Erythroblast (primary cell): ENCODE results near the gene POFUT2.

ENCODE experiments used
- DNase-seq, 2 experiments: peaks; one replicate each; lab custom pipeline; 2025; lab: John Stamatoyannopoulos, UW
- GATA1 ChIP-seq: IDR thresholded peaks from 2 replicates; pipeline ENCODE4 v1.6.1; 2011; ENCODE audit warnings: low read depth, mild to moderate bottlenecking, control low read depth, low read length, moderate library complexity
- POLR2A ChIP-seq: IDR thresholded peaks from 2 replicates; pipeline ENCODE4 v1.6.1; 2011; ENCODE audit warnings: mild to moderate bottlenecking, low read length

The POFUT2 gene

DNA sequence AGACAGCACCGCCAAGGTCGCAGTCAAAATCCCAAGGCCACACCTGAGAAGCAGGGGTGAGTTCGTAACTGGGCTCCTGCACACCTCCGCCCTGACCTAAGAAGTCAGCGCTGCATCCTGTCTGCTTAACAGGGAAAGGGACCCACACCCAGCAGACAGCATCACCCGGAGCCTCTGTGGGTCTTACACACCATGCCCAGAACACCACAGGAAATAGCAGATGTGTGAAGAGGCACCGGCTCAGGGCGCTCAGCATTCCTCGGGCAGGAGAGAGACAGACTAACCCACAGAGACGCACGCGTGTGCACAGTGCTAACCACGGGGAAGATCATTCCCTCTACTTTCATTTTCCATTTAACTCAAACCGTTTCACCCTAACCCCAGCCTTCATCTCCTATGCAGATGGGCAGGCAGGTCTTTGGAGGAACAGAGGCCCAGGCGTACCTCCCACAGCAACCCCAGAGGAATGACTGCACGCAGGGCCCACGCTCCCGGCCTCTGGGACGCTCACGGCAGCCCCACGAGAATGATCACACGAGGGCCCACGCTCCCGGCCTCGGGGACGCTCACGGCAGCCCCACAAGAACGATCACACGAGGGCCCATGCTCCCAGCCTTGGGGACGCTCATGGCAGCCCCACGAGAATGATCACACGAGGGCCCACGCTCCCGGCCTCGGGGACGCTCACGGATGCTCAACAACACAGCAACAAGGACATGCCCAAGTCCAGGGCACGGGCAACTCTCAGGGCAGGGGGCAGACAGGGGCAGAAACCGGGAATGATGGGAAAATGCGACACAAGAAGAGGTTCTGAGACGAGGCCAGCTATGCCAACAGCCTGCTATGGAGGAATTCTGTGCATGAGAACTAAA is 20.9 kb downstream of the POFUT2 start:
- DNase-seq = no peak
- TF ChIP-seq POLR2A (no peak), GATA1 (no peak)

DNA sequence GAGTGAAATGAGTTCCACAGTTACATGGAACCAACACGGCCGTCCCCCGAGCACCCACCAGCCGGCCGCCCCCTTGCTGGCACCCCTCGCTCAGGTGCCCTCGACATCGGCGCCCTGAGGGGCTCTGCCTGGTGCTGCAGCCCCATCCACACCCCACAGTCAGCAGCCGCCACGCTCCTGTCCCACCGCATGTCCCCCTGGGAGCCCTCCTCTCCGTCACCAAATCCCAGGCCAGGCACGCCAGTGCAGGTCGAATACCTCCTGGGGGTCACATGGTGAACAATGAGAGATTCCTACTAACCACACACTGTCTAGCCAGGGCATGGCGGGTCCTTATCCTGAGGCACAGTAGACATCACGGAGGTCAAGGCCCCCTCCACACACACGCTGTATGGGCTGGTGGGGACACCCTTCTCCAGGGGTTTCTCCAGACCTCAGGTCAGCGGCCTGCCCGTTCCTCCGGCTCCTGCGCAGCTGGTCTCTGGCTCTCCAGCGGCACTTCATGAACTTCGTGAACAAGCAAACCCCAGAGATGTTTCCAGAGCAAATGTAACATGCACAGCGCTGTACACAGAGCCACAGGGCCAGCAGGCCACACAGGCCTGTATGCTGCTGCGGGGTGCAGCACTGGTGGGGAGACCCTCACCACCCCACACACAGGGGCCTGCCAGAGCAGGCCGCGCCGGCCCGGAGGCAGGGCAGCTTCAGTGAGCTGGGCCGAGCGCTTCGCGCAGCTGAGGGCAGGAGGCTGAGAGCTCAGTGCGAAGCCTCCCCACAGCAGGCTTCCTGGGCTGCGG is 21.8 kb downstream of the POFUT2 start:
- no peak for DNase-seq

DNA sequence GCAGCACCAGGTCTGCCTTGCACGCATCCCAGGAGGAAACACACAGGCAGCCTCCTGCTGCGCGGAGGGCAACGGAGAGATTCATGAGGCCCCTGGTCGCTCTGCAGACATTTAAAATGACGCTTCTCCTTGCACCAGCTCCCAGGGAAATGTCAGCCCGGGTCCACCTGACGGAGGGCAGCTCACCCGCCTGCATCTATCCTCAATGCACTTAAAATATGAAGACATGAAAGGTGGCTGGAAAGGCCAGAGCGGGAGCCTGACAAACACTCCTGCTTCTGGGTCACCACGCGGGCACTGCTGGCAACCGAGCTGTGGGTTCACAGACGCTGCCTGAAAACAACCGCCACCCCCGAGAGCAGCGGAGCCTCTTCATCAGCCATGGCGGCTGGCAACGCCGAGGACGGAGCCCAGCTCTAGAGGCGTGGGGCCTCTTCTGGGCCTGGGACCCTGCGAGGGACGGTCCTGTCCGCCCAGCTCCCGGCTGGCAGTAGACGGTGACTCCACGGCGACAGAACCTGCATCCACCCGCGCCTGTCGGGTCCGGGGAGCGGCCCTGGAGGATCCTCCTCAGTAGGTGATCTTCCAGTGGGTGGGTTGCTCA is 22.7 kb downstream of the POFUT2 start:
- TF ChIP-seq POLR2A (no peak), GATA1 (no peak)
- DNase-seq = no peak

More for the DNA sequence above, 21.8 kb downstream of the POFUT2 start:
- TF ChIP-seq GATA1 = no peak
- no peak for TF ChIP-seq POLR2A

DNA sequence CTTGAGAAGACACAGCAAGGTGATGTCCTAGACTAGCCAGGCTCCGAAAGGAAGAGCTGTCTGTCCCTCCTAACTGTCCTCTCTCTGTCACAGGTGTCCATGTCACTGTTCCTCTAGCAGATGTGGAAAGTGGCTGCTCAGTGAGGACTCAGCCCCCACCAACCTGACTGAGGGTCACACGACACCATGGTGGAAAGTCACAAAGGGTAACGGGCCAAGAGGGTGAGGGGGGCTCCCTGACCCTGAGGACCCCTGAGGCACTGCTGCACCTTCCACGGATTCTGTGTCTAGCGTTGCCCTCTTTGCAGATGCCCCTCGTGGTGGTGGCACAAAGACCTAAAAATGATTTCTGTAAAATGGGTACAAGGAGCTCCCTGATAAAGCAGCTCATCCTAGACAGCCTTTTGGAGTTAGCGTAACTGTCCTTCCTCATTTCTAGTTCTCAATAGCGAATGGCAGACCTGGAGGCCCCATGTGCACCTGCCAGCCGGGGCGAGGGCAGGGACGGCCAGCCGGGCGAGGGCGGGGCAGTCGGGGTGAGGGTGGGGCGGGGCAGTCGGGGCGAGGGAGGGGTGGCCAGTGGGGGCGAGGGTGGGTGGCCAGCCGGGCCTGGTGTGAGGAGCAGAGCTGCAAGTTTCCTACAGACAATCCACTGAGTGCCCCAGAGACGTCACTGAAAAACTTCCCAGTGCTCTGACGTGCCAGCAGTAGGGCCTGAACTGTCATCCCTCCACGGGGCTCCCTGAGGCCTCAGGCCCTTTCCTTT is 23.4 kb downstream of the POFUT2 start:
- TF ChIP-seq POLR2A (no peak), GATA1 (no peak)

DNA sequence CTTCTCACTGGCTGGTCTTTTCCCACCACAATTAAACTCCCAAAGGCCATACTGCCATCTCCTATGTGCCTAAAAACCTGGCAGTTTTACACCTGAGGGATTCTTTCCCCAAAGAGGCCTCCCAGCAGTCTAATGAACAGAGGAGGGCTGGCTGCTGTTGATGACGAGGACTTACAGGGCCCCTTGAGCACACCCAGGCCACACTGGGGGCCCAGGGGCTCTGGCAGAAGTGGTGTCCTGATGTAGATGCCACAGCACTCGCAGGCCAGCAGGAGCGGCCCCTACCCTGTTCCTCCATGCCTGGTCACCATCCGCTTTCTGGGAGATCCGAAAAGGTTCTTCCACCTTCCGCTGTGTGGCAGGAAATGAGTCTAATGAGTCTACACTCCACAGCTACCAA is 24.2 kb downstream of the POFUT2 start:
- no peak for TF ChIP-seq POLR2A
- TF ChIP-seq GATA1 = no peak
- no peak for DNase-seq

More for the DNA sequence above, 23.4 kb downstream of the POFUT2 start:
- DNase-seq = no peak

DNA sequence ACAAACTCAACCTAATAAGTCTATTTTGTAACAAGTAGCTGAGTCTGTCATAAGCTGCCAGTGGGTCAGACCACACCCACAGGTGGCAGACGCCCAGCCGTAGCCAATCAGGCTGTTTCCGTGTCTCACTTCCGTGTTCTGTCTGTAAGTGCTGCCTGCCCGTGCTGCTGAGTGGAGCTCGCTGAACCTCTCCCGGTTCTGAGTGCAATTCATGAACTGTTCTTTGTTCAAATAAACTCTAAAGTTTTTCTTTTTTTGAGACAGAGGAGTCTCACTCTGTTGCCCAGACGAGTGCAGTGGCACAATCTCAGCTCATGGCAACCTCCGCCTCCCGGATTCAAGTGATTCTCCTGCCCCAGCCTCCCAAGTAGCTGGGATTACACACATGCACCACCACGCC is 25.1 kb downstream of the POFUT2 start:
- no peak for TF ChIP-seq GATA1
- DNase-seq = no peak

DNA sequence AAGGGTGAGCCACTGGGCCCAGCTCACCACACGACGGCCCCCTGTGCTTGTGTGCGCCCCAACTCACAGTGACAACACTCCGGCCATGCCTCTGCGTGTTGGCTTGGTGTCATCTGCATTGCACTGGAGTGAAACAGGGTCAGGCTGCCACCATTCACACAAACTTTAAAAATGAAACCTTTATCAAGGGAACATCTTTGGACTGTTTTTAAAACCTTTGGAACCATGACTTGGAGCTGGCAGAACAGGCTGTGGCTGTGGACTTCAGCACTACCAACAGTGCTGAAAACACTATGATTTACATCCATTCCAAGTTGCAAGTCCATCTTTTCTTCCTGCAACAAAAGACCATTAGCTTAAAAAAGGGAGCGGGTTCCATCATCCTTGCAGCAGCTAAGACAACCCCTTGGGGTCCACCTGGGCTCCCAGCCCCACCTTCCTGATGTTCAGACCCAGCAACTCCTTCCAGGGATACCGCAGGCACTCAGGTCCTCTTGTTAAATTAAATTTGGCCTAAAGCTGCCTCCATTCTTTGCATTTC is 25.6 kb downstream of the POFUT2 start:
- no peak for DNase-seq
- TF ChIP-seq POLR2A = no peak
- TF ChIP-seq GATA1 = no peak

DNA sequence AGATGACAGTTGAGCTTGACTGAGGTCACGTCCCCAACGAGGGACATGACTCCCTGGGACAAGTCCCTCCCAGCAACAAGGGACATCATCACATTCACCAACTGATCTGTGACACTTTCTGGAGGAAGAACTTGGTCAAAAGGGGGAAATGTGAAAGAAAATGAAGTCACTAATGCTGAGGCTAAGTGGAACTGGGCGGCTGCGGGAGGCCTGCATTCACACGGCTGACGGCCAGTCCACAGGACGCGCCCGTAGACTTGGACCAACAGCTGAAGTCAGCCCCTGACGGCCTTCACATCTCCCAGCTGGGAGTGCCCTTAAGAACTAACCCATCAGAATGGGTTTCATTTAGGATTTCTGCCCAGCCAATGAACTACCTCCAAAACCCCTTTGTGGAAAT is 26.6 kb downstream of the POFUT2 start:
- no peak for DNase-seq
- TF ChIP-seq POLR2A (no peak), GATA1 (no peak)

DNA sequence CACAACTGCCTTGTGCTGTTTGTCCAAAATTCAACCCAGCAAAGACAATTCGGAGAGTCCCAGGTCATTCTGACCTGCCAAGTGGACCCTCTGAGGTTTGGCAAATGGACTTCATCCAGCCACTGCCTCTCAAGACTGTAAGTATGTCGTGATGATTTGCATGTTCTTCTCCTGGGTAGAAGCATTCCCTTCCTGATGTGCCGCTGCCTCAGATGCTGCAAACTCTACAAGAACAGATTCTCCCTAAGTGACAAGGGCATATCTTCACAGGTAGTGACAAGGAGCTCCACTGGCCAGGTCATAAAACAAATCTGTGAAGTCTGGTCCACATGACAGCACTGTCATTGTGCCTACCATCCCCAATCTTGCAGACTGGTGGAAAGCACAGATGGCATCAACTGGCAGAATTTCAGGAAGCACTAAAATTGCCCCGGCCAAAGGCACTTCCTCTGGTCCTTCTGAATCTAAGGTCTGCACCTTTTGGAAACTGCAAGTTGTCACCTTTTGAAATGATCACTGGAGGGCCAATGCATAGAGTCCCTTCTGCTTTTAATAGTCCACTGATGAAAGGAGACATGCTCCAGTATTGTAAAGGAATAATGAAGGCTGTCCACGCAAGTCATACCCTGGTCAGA is 27.4 kb downstream of the POFUT2 start:
- TF ChIP-seq GATA1 (no peak), POLR2A (no peak)
- no peak for DNase-seq

DNA sequence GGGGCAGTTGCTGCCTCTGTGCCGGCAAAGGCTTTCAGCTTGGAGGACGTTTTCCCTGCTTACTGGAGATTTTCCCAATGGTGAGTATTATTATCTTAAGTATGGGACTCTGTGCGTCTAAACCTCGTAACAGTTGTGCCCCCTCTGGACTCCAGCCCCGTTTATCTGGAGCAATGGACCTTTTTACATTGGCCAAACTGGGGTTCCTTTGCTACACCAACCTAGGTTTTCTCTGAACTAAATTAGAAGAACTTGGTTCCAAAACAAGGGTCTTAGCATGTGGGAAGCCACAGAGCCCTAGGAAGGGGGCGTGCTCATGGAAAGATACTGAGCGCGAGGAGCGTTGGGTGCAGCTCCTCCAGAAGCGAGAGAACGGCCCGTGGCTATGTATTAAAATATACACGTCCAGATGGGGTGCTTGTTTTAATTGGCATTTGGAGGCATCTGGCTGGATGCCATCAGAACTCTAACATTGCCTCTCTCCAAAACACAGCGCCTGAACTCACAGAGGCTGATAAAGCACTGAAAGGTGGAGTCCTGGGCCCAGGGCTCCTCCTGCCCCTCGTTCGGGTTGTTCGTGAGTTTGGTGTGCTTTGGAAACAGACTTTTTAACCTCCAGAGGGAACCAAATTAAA is 28.4 kb downstream of the POFUT2 start:
- no peak for DNase-seq
- TF ChIP-seq GATA1 (no peak), POLR2A (no peak)

DNA sequence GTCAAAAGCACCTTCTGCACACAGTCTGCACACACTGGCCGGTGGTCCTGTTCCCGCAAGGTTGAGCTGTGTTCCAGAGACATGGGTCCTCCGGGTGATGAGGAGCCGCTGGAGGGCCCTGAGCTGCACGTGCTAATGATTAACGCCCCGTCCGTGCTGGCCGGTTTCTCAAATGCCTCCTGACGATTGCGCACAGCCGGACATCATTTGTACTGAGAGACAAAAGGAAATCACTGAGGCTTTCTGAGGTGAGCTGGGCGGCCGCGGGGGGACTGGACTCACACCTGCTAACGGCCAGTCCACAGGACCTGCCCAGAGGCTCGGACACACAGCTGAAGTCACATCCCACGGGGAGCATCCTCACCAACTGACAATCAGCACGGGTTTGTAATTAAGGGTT is 29.2 kb downstream of the POFUT2 start:
- TF ChIP-seq POLR2A (no peak), GATA1 (no peak)
- DNase-seq = no peak

DNA sequence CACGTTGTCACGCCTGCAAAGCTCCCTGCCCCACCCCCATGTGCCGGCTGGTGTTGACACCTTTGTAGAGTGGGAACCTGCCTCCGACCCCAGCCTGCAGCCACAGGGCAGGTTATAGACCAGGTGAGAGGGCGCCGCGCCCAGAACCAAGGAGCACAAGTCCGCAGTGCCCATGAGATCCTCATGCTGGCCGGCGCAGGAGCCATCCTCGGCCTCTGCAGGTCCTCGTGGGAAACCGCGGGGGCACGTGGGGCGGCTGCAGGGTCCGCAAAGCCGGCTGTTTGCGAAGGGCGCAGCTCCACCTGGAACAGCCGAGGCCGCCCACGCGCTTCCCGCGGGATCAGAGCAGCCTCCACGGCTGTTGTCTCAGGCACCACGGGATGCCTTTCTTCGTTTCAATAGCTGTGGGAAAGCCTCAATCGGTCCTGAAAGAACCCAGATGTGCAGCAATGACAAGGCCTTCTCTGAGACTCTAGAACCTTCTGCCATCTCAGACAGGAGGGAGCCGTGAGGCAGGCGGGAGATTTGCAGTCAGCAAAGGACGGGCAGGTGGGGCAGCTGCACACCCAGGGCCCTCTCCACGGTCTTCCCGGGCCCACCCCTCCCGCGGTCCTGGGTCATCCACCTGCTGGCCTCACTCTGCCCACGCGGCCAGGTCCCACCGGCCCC is 29.9 kb downstream of the POFUT2 start:
- no peak for TF ChIP-seq GATA1
- TF ChIP-seq POLR2A = no peak
- no peak for DNase-seq
